ENCODE measurements around the gene SEC61B.

The SEC61B gene

GRCh38 chr9:99221621-99222415, at the start of gene SEC61B, which contains the start of gene ALG2:
TSS of gene SEC61B (plus strand) at chr9:99222282. CDS start at chr9:99222364, 82 bp downstream.
TSS of gene ALG2 (minus strand) at chr9:99221942. CDS start at chr9:99221894, 48 bp downstream.
- peak; percentile 60 to 98 (median 90) for DNase-seq

- peak in 2 of 51 donors; percentile 8 to 15 for DNase-seq
These were observed 48.2 kb upstream of the SEC61B start for GRCh38 chr9:99173570-99174504.

GRCh38 chr9:99176527-99177013, 45.5 kb upstream of the SEC61B start:
- no peak for DNase-seq

GRCh38 chr9:99177576-99178366, 44.3 kb upstream of the SEC61B start:
- no peak for DNase-seq

- no peak for DNase-seq
These were observed 42.9 kb upstream of the SEC61B start for GRCh38 chr9:99178912-99179872.

GRCh38 chr9:99180199-99180598, 41.9 kb upstream of the SEC61B start:
- no peak for DNase-seq

- DNase-seq: no peak
These were observed 41.4 kb upstream of the SEC61B start for GRCh38 chr9:99180662-99181061.

GRCh38 chr9:99181206-99181605, 40.9 kb upstream of the SEC61B start:
- DNase-seq: no peak

- DNase-seq: no peak
These were observed 40.5 kb upstream of the SEC61B start for GRCh38 chr9:99181621-99182020.

- no peak for DNase-seq
These were observed 39.7 kb upstream of the SEC61B start for GRCh38 chr9:99182356-99182755.

GRCh38 chr9:99183616-99184015, 38.5 kb upstream of the SEC61B start:
- DNase-seq: no peak

- no peak for DNase-seq
These were observed 38.0 kb upstream of the SEC61B start for GRCh38 chr9:99184110-99184474.

- DNase-seq: peak; percentile 13 to 90 (median 70)
These were observed 37.4 kb upstream of the SEC61B start for GRCh38 chr9:99184475-99185347.

- no peak for DNase-seq
These were observed 36.8 kb upstream of the SEC61B start for GRCh38 chr9:99185348-99185632.

- no peak for DNase-seq
These were observed 36.1 kb upstream of the SEC61B start for GRCh38 chr9:99185934-99186333.

- DNase-seq: no peak
These were observed 34.8 kb upstream of the SEC61B start for GRCh38 chr9:99187311-99187710.

- DNase-seq: no peak
These were observed 32.9 kb upstream of the SEC61B start for GRCh38 chr9:99189186-99189585.

- no peak for DNase-seq
These were observed 32.0 kb upstream of the SEC61B start for GRCh38 chr9:99189887-99190596.

All from hypothalamus (tissue), 51 donors.